A673 (cell line): ENCODE results near the gene CCDC85B. TPM values are rescaled to one million over a fixed set of nuclear protein-coding genes. Genes with fewer than 3 reads are reported as not detected.

ENCODE experiments used
- BruUV-seq: library from RNA; stranded (reverse); fragments of 400-500 nt; replicated peaks from 2 replicates; lab custom pipeline; 2021; lab: Mats Ljungman, UMichigan
- CTCF ChIA-PET: fragments of 300-600 bp; sonication (Branson Sonifier 250); formaldehyde crosslinking; loops from one replicate; lab custom pipeline; 2022; ENCODE audit warnings: antibody characterized with exemption; lab: Charles Lee
- POLR2A ChIA-PET: fragments of 300-600 bp; sonication (Branson Sonifier 250); formaldehyde crosslinking; loops from one replicate; lab custom pipeline; 2022; ENCODE audit warnings: antibody characterized with exemption; ENCODE audit not compliant: low non-redundant PET; lab: Charles Lee
- DNase-seq: peaks from one replicate; pipeline ENCODE4 v3.0.0-alpha.2; 2015; ENCODE audit warnings: low spot score
- H3K27ac ChIP-seq: fragments of 200-600 bp; sonication (generic); 2 replicates; pipeline ENCODE4 v1.5.1; 2016; ENCODE audit warnings: mixed run types, low read depth, mild to moderate bottlenecking, mixed read lengths, antibody characterized with exemption, low read length; ENCODE audit not compliant: poor library complexity, severe bottlenecking
- H3K27me3 ChIP-seq: fragments of 200-600 bp; sonication (generic); replicated peaks from 2 replicates; pipeline ENCODE4 v1.6.1; 2017; ENCODE audit warnings: mixed run types, low read depth, mild to moderate bottlenecking, mixed read lengths, antibody characterized with exemption, low read length; ENCODE audit not compliant: insufficient read depth, poor library complexity
- H3K36me3 ChIP-seq: fragments of 200-600 bp; sonication (generic); 2 replicates; pipeline ENCODE4 v1.6.1; 2016; ENCODE audit warnings: mixed run types, mild to moderate bottlenecking, mixed read lengths, antibody characterized with exemption, low read length; ENCODE audit not compliant: insufficient read depth, poor library complexity, severe bottlenecking
- H3K4me1 ChIP-seq: fragments of 200-600 bp; sonication (generic); 2 replicates; pipeline ENCODE4 v1.6.1; 2017; ENCODE audit warnings: mixed run types, mild to moderate bottlenecking, mixed read lengths, antibody characterized with exemption, low read length; ENCODE audit not compliant: insufficient read depth, poor library complexity, severe bottlenecking
- H3K4me3 ChIP-seq: fragments of 200-600 bp; sonication (generic); 2 replicates; pipeline ENCODE4 v1.5.1; 2016; ENCODE audit warnings: low read depth, mixed run types, mild to moderate bottlenecking, mixed read lengths, low read length; ENCODE audit not compliant: poor library complexity, severe bottlenecking
- H3K9me3 ChIP-seq: fragments of 200-600 bp; sonication (generic); 2 replicates; pipeline ENCODE4 v1.6.1; 2016; ENCODE audit warnings: mixed run types, low read depth, mild to moderate bottlenecking, mixed read lengths, antibody characterized with exemption, low read length; ENCODE audit not compliant: poor library complexity, severe bottlenecking
- EZH2 ChIP-seq: fragments of 200-600 bp; sonication (generic); IDR thresholded peaks from 2 replicates; pipeline ENCODE4 v1.6.1; 2017; ENCODE audit warnings: borderline replicate concordance, low read depth, mild to moderate bottlenecking, mixed read lengths, antibody characterized with exemption, low read length; ENCODE audit not compliant: poor library complexity, severe bottlenecking
- intact Hi-C: fragments of 100-400 bp; cut with micrococcal nuclease; formaldehyde crosslinking; loops from one replicate; pipeline ENCODE4 v1.10.0; 2022; ENCODE audit not compliant: unreplicated experiment
- total RNA-seq: library from RNA; stranded (reverse); gene quantifications from 2 replicates; pipeline ENCODE4 v1.2.3, GENCODE V29; 2021
- TF ChIP-seq, protein P1 (sequence below): fragments of 300-800, 200-600 bp; sonication (generic); conservative IDR thresholded peaks from 2 replicates; pipeline ENCODE4 v1.5.1; 2017; ENCODE audit warnings: low read depth, mild to moderate bottlenecking, antibody characterized with exemption, low read length, moderate library complexity, mixed read lengths

CCDC85B gene
- total RNA-seq, 1 experiment from 2014 or later: 32.3 TPM

- ChIA-PET CTCF (no interaction called here), POLR2A (no interaction called here)
- Histone ChIP-seq H3K4me3 (no peak overlapping the region), H3K27me3 (no peaks in the 10 kb centered on the region), H3K36me3 (peaks cover 12% of the 10 kb centered on the region), H3K9me3 (no peaks in the 10 kb centered on the region), H3K4me1 (no peaks in the 10 kb centered on the region), H3K27ac (no peak overlapping the region)
- DNase-seq: no peak
- intact Hi-C loops: no loop called here
- no TSS peak for BruUV-seq
- TF ChIP-seq, protein P1, sequence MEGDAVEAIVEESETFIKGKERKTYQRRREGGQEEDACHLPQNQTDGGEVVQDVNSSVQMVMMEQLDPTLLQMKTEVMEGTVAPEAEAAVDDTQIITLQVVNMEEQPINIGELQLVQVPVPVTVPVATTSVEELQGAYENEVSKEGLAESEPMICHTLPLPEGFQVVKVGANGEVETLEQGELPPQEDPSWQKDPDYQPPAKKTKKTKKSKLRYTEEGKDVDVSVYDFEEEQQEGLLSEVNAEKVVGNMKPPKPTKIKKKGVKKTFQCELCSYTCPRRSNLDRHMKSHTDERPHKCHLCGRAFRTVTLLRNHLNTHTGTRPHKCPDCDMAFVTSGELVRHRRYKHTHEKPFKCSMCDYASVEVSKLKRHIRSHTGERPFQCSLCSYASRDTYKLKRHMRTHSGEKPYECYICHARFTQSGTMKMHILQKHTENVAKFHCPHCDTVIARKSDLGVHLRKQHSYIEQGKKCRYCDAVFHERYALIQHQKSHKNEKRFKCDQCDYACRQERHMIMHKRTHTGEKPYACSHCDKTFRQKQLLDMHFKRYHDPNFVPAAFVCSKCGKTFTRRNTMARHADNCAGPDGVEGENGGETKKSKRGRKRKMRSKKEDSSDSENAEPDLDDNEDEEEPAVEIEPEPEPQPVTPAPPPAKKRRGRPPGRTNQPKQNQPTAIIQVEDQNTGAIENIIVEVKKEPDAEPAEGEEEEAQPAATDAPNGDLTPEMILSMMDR: no peak
- no peak for TF ChIP-seq EZH2
Observed at GRCh38 chr11:65925397-65925796, 34.9 kb downstream of the CCDC85B start.

DNA sequence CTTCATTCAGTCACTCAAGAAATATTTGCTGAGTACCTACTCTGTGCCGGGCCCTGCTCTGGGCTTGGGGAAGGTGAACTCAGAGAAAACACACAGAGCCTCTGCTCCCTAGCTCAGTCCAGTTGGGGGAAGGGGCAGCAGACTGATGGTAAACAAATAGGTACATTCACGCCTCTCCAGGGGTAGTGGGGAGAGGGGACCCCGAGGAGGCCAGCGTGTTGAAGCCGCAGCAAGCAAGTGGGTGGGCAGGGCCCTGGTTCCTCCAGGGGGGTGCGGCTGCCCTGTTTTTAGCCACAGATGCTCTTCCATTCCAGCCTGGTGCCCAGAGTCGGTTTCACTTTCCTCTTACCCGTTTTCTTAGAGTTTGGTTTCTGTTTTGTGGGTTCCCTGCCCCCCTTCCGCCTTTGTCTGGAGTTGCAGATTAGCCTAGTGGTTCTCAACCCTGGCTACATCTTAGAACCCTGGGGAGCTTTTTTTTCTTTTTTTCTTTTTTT, 37.5 kb downstream of the CCDC85B start:
- intact Hi-C loops: no loop called here
- POLR2A ChIA-PET: no interaction called here
- H3K36me3 ChIP-seq: peaks cover under 1% of the 10 kb centered on the region
- no peaks in the 10 kb centered on the region for H3K9me3 ChIP-seq
- no TSS peak for BruUV-seq
- CTCF ChIA-PET: no interaction called here
- DNase-seq: no peak
- no peaks in the 10 kb centered on the region for H3K4me1 ChIP-seq
- TF ChIP-seq, protein P1: no peak
- TF ChIP-seq EZH2: no peak
- no peaks in the 10 kb centered on the region for H3K27me3 ChIP-seq
- H3K27ac ChIP-seq: no peak overlapping the region
- H3K4me3 ChIP-seq: no peak overlapping the region

DNA sequence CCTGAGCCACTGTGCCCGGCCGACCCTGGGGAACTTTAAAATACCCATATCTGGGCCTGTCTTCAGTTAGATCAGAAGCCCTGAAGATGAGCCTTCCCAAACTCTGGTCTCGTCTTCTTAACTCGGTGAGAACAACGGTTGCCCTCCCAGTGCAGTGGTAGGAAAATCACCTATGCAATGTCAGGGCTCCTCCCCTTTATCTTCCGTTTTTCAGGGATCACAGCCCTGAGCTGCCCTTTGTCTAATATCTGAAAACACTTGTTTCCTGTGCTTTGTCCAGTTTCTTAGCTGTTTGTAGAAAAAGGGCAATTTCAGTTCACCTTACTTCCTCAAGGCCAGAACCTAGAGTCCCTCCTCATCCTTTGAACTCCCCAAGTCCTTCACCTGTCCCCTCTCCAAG, 38.2 kb downstream of the CCDC85B start:
- CTCF ChIA-PET: no interaction called here
- DNase-seq: no peak
- POLR2A ChIA-PET: no interaction called here
- no TSS peak for BruUV-seq
- no peaks in the 10 kb centered on the region for H3K9me3 ChIP-seq
- no peak overlapping the region for H3K4me3 ChIP-seq
- no peaks in the 10 kb centered on the region for H3K36me3 ChIP-seq
- intact Hi-C loops: no loop called here
- no peaks in the 10 kb centered on the region for H3K27me3 ChIP-seq
- no peak overlapping the region for H3K27ac ChIP-seq
- TF ChIP-seq, protein P1: no peak
- TF ChIP-seq EZH2: no peak
- no peaks in the 10 kb centered on the region for H3K4me1 ChIP-seq
